HepG2 (cell line): ENCODE results near the gene GBE1. TPM values are rescaled to one million over a fixed set of nuclear protein-coding genes. Genes with fewer than 3 reads are reported as not detected.

Experiments
- CBX2 ChIP-seq, 2 experiments: fragments of 200-600 bp in 1 of 2; sonication (generic); formaldehyde crosslinking in 1 of 2; IDR thresholded peaks; 2 replicates each; pipeline versions ENCODE4 v1.7.0 to v1.8.1; 2018 to 2022; ENCODE audit warnings: low read depth in 2 of 2, low read length in 1 of 2, mild to moderate bottlenecking in 1 of 2, missing genetic modification reagents in 1 of 2
- CREB1 ChIP-seq, 2 experiments: fragments of 450-650 bp in 1 of 2; IDR thresholded peaks; 2 replicates each; pipeline ENCODE4 v1.6.1; 2016 to 2017; ENCODE audit warnings: control low read depth in 1 of 2, mild to moderate bottlenecking in 1 of 2, missing compliant biosample characterization in 1 of 2, missing genetic modification characterization in 1 of 2
- FOXO1 ChIP-seq: sonication (generic); formaldehyde crosslinking; IDR thresholded peaks from 2 replicates; pipeline ENCODE4 v1.4.0; 2020; ENCODE audit warnings: missing genetic modification reagents
- IRF9 ChIP-seq: sonication (generic); formaldehyde crosslinking; IDR thresholded peaks from 2 replicates; pipeline ENCODE4 v1.8.0; 2022; ENCODE audit warnings: missing genetic modification reagents, mild to moderate bottlenecking, borderline replicate concordance
- KIAA2018 ChIP-seq: sonication (generic); formaldehyde crosslinking; IDR thresholded peaks from 2 replicates; pipeline ENCODE4 v1.5.0; 2020; ENCODE audit warnings: mild to moderate bottlenecking, missing genetic modification reagents, borderline replicate concordance
- MED1 ChIP-seq: sonication (generic); formaldehyde crosslinking; IDR thresholded peaks from 2 replicates; pipeline ENCODE4 v1.4.0; 2020; ENCODE audit warnings: missing genetic modification reagents
- POGZ ChIP-seq: sonication (generic); formaldehyde crosslinking; IDR thresholded peaks from 2 replicates; pipeline ENCODE4 v1.4.0; 2020; ENCODE audit warnings: mild to moderate bottlenecking, missing genetic modification reagents
- RAD21 ChIP-seq: fragments of 450-650 bp; formaldehyde crosslinking; IDR thresholded peaks from 2 replicates; pipeline ENCODE4 v1.5.0; 2020; ENCODE audit warnings: mild to moderate bottlenecking
- RBM22 ChIP-seq: fragments of 200-400 bp; formaldehyde crosslinking; optimal IDR thresholded peaks from 2 replicates; pipeline ENCODE3; 2017; ENCODE audit warnings: mild to moderate bottlenecking, low read length, moderate library complexity
- ZC3H13 ChIP-seq: sonication (generic); formaldehyde crosslinking; IDR thresholded peaks from 2 replicates; pipeline ENCODE4 v1.8.1; 2023; ENCODE audit warnings: mild to moderate bottlenecking, missing genetic modification reagents, moderate library complexity
- ZMYM4 ChIP-seq: sonication (generic); formaldehyde crosslinking; IDR thresholded peaks from 2 replicates; pipeline ENCODE4 v1.8.1; 2023; ENCODE audit warnings: mild to moderate bottlenecking, missing genetic modification reagents
- ZNF207 ChIP-seq: fragments of 450-650 bp; IDR thresholded peaks from 2 replicates; pipeline ENCODE4 v1.6.1; 2016; ENCODE audit warnings: antibody characterized with exemption, borderline replicate concordance
- ZNF512B ChIP-seq: sonication (generic); formaldehyde crosslinking; IDR thresholded peaks from 2 replicates; pipeline ENCODE4 v1.5.1; 2020; ENCODE audit warnings: missing genetic modification reagents, mild to moderate bottlenecking, borderline replicate concordance
- ZNF580 ChIP-seq: IDR thresholded peaks from 2 replicates; pipeline ENCODE4 v1.6.1; 2016; ENCODE audit warnings: low read depth, borderline replicate concordance
- ZNF788 ChIP-seq: sonication (generic); formaldehyde crosslinking; IDR thresholded peaks from 2 replicates; pipeline ENCODE4 v1.5.0; 2020; ENCODE audit warnings: mild to moderate bottlenecking, missing genetic modification reagents, borderline replicate concordance
- ZNF841 ChIP-seq: sonication (generic); formaldehyde crosslinking; IDR thresholded peaks from 2 replicates; pipeline ENCODE4 v1.8.1; 2023; ENCODE audit warnings: missing genetic modification reagents, borderline replicate concordance
- polyA plus RNA-seq, 8 experiments: library from polyadenylated mRNA; depleted of rRNA in 3 of 8; stranded (reverse) in 7 of 8; unstranded in 1 of 8; fragments of >200 nt; fragmentation: Illumina TruSeq in 4 of 8; extraction: Trizol in 4 of 8; gene quantifications; 2 replicates each; pipeline versions ENCODE4 v1.2.1 to v1.2.3, GENCODE V29; 2011 to 2016; ENCODE audit warnings: low read depth in 4 of 8, missing spikeins in 1 of 8, mixed read lengths in 1 of 8; ENCODE audit not compliant: insufficient read depth in 1 of 8
- total RNA-seq, 5 experiments: library from RNA; depleted of rRNA; stranded (reverse); fragments of >200 nt; fragmentation: Illumina TruSeq; extraction: Trizol; gene quantifications; 2 replicates each; pipeline ENCODE4 v1.2.3, GENCODE V29; 2016; ENCODE audit warnings: low read depth in 1 of 5

GBE1 gene
- total and polyA plus RNA-seq, 2 of the 13 experiments (the other 11 are each of a cell fraction or from before 2014, with no cell fraction given), result 22.9 to 36.1 TPM

GRCh38 chr3:81490541-81491288, 270.7 kb downstream of the GBE1 start (continued):
- peak; percentile 60; the same call in 1 of the 2 replicates for TF ChIP-seq CREB1 (IDR thresholded peaks at IDR 0.05)
- TF ChIP-seq CREB1 (CRISPR knock-in tag; IDR thresholded peaks at IDR 0.05), result no peak
- no peak for TF ChIP-seq CBX2 (IDR thresholded peaks at IDR 0.05; ENCODE audit: low read depth, low read length)
- TF ChIP-seq CBX2 (CRISPR knock-in tag; IDR thresholded peaks at IDR 0.05; ENCODE audit: low read depth), result no peak
- no peak for TF ChIP-seq MED1 (CRISPR knock-in tag)
- no peak for TF ChIP-seq RBM22
- no peak for TF ChIP-seq ZNF207
- no peak for TF ChIP-seq ZNF512B
- no peak for TF ChIP-seq IRF9 (CRISPR knock-in tag)
- no peak for TF ChIP-seq ZC3H13
- peak; percentile 56 for TF ChIP-seq POGZ
- TF ChIP-seq ZMYM4 (CRISPR knock-in tag), result peak; percentile 68
- no peak for TF ChIP-seq ZNF788
- no peak for TF ChIP-seq FOXO1
- TF ChIP-seq ZNF580 (CRISPR knock-in tag), result no peak
- no peak for TF ChIP-seq KIAA2018 (CRISPR knock-in tag)
- peak; percentile 41; the same call in 1 of the 2 replicates for TF ChIP-seq RAD21 (CRISPR knock-in tag)
- no peak for TF ChIP-seq ZNF841 (CRISPR knock-in tag)
